Gastrocnemius medialis (tissue), 4 donors: ENCODE results near the gene TNFAIP8L1.

Experiments used
- CTCF ChIP-seq, 5 experiments: fragments of 450-650 bp in 3 of 5; fragments of 200-600 bp in 2 of 5; sonication (generic) in 2 of 5; IDR thresholded peaks in 4 of 5; conservative IDR thresholded peaks in 1 of 5; 1 replicate in 4 of 5; 2 replicates in 1 of 5; pipeline ENCODE4 v1.5.1; 2016 to 2019; ENCODE audit warnings: antibody characterized with exemption in 5 of 5, mild to moderate bottlenecking in 3 of 5, moderate library complexity in 3 of 5
- POLR2A ChIP-seq, 2 donors: fragments of 450-650 bp; IDR thresholded peaks; one replicate each; pipeline ENCODE4 v1.6.1; 2017; ENCODE audit warnings: antibody characterized with exemption in 2 of 2, mild to moderate bottlenecking in 2 of 2, moderate library complexity in 2 of 2

DNA sequence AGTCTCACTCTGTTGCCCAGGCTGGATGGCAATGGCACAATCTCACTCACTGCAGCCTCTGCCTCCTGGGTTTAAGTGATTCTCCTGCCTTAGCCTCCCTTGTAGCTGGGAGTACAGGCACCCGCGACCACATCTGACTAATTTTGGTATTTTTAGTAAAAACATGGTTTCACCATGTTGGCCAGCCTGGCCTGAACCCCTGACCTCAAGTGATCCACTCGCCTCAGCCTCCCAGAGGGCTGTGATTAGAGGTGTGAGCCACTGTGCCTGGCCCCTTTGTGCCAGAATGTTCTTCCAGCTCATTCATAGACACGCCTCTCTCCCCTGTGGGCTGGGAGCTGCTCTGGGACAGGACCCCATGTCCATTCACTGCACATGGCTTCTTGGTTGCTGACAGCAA lies 21.7 kb downstream of the TNFAIP8L1 start:
- no peak for TF ChIP-seq POLR2A (IDR thresholded peaks at IDR 0.05)
- TF ChIP-seq CTCF (IDR thresholded peaks at IDR 0.05 in 4 of 5, conservative IDR thresholded peaks at IDR 0.05 in 1 of 5) = no peak
